Measurements from ENCODE around the gene ADARB2.
"Not testable (repeated sequence)": the region's sequence is repeated elsewhere in the genome, so short reads cannot be mapped to it uniquely, and the experiment has no call there.

Gene ADARB2

DNA sequence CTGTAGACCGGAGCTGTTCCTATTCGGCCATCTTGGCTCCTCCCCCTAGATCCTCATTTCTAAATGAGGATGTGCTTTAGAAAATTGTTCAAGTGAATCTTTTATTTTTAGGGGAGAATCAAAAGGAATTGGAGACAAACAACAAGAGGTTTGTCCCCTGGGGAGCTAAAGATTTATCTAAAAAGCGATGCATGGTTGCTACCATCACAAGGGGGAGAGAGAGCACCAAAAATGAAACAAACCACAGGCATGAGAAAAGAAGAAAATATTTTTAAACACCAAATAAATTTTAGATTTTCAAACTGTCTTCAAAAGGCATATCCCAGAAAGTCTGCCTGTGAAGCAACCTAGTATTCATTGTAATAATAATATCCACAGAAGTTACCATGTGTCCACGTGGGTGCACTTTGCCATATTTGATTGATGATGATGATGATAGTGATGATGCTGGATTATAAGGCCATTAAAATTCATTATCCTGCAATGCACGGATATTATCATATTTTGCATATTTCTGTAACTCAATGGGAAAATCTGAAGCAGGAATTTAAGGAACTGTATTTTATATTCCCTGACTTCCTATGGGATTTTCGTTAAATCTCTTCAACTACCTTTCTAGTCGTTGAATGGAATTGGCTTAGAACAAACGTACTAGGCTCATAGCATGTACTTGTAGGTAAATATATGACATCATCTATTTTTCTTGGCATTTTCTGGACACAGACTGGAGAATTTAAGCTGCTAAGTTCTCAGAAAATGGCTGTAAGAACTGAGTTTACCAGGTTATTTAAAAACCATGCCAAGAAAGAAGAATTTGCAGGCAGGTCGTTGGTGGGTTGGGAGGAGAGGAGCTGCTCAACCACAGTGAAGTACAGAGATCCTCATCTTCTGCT, 509.6 kb downstream of the ADARB2 start:
- in situ Hi-C loops (cut with MboI; ENCODE audit: low sequenced_read_pairs): no loop called here
- DNase-seq (ENCODE audit: low spot score in 2 of 2): no peak
- Histone ChIP-seq H3K9me3 (no peaks in the 10 kb centered on the region), H3K27me3 (ENCODE audit: low read depth) (no peaks in the 10 kb centered on the region), H3K4me1 (no peaks in the 10 kb centered on the region), H3K4me3 (no peak overlapping the region), H3K36me3 (replicated peaks) (no peaks in the 10 kb centered on the region)

DNA sequence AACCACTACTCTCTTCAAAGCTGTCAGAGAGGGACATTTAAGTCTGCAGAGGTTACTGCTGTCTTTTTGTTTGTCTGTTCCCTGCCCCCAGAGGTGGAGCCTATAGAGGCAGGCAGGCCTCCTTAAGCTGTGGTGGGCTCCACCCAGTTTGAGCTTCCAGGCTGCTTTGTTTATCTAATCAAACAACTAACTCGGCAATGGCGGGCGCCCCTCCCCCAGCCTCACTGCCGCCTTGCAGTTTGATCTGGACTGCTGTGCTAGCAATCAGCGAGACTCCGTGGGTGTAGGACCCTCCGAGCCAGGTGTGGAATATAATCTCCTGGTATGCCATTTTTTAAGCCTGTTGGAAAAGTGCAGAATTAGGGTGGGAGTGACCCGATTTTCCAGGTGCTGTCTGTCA, 510.4 kb downstream of the ADARB2 start:
- H3K4me1 ChIP-seq; in situ Hi-C loops (cut with MboI; ENCODE audit: low sequenced_read_pairs); H3K27me3 ChIP-seq (ENCODE audit: low read depth); H3K36me3 ChIP-seq (replicated peaks); H3K4me3 ChIP-seq; H3K9me3 ChIP-seq: not testable (repeated sequence)
- peak in 1 of 2 experiments; percentile 43 for DNase-seq (ENCODE audit: low spot score in 2 of 2)

DNA sequence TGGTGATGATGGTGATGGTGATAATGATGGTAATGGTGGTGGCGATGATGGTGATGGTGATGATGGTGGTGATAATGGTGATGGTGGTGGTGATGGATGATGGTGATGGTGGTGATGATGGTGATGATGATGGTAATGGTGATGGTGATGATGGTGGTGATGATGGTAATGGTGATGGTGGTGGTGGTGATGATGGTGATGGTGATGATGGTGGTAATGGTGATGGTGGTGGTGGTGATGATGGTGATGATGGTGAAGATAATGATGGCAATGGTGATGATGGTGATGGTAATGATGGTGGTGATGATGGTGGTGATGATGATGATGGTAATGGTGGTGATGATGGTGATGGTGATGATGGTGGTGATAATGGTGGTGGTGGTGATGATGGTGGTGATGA, 517.5 kb downstream of the ADARB2 start:
- DNase-seq (ENCODE audit: low spot score in 2 of 2); in situ Hi-C loops (cut with MboI; ENCODE audit: low sequenced_read_pairs); H3K27me3 ChIP-seq (ENCODE audit: low read depth); H3K4me3 ChIP-seq; H3K36me3 ChIP-seq (replicated peaks); H3K4me1 ChIP-seq; H3K9me3 ChIP-seq: not testable (repeated sequence)

DNA sequence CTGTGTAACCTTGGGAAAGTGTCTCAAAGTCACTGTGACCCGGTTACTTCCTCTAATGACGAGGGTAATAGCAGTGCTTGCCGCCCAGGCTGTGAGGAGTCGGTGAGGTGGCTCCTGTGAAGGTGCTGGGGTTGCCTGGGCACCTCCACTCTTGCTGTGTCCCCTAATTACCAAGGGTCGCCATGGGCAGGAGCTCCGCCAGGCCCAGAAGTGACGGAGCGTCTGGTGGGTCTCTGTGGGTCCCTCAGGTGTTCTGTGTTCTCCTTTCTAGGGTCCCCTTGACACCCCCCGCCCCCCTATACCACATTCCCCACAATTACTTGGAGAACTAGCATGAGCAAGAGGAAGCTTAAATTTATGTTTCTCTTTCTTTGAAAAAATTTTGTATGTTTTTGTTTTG, 519.7 kb downstream of the ADARB2 start:
- Histone ChIP-seq H3K4me1 (no peaks in the 10 kb centered on the region), H3K4me3 (no peak overlapping the region), H3K9me3 (no peaks in the 10 kb centered on the region; the same call in 1 of the 2 replicates), H3K36me3 (replicated peaks) (no peaks in the 10 kb centered on the region), H3K27me3 (ENCODE audit: low read depth) (no peaks in the 10 kb centered on the region)
- no peak for DNase-seq (ENCODE audit: low spot score in 2 of 2)
- in situ Hi-C loops (cut with MboI; ENCODE audit: low sequenced_read_pairs): no loop called here

DNA sequence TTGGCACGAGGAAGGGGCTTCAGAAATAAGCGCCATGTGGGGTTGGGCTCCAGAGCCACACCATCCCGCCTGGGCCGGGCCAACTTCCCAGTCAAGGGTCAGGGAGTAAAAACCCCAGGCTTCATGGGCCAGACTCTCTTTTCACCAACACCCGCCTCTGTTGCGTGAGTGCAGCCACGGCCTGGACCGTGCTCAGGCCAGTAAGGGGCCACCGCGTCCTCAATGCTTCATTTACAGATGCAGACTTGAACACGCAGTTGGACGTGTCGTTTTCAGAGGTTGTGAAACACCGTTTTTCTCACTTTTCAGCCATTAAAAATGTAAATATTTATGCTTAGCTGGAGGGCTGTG, 520.1 kb downstream of the ADARB2 start:
- H3K4me1 ChIP-seq: no peaks in the 10 kb centered on the region
- DNase-seq (ENCODE audit: low spot score in 2 of 2): no peak
- H3K4me3 ChIP-seq: no peak overlapping the region
- no peaks in the 10 kb centered on the region for H3K27me3 ChIP-seq (ENCODE audit: low read depth)
- no peaks in the 10 kb centered on the region for H3K36me3 ChIP-seq (replicated peaks)
- in situ Hi-C loops (cut with MboI; ENCODE audit: low sequenced_read_pairs): no loop called here
- H3K9me3 ChIP-seq: no peaks in the 10 kb centered on the region; the same call in 1 of the 2 replicates

DNA sequence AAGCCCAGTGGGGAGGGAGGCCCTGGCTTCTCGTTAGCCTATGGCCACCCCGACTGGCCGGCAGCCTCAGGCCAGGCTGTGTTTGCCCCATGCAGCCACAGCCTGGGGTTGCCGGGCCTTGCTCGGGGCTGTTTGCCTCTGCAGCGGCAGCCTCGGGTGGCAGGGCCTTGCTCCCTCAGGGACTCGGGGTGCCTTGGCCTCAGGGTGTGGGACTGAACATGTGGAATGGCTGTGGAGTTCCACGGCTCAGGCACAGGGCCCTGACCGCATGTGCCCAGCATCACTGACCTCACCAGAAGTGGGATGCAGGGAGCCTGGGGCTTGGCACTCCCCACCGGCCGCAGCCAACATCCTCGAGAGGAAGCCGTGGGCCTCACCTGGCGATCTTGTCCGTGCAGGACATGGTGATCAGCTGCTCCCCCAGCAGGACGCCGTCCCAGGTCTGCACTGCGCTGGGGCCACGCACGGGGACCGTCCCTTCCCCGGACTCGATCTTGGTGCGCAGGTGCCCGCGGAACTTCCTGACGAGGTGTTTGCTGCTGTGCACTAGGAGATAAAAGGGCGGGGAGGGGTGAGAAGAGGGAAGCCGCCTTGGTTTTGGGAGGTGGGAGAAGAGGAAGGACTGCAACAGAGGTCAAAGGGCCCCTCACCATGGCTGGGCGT, 520.6 kb downstream of the ADARB2 start:
- no peaks in the 10 kb centered on the region; the same call in 1 of the 2 replicates for H3K9me3 ChIP-seq
- DNase-seq (ENCODE audit: low spot score in 2 of 2): no peak
- H3K36me3 ChIP-seq (replicated peaks): no peaks in the 10 kb centered on the region
- in situ Hi-C loops (cut with MboI; ENCODE audit: low sequenced_read_pairs): no loop called here
- H3K27me3 ChIP-seq (ENCODE audit: low read depth): no peaks in the 10 kb centered on the region
- no peaks in the 10 kb centered on the region for H3K4me1 ChIP-seq
- no peak overlapping the region for H3K4me3 ChIP-seq

DNA sequence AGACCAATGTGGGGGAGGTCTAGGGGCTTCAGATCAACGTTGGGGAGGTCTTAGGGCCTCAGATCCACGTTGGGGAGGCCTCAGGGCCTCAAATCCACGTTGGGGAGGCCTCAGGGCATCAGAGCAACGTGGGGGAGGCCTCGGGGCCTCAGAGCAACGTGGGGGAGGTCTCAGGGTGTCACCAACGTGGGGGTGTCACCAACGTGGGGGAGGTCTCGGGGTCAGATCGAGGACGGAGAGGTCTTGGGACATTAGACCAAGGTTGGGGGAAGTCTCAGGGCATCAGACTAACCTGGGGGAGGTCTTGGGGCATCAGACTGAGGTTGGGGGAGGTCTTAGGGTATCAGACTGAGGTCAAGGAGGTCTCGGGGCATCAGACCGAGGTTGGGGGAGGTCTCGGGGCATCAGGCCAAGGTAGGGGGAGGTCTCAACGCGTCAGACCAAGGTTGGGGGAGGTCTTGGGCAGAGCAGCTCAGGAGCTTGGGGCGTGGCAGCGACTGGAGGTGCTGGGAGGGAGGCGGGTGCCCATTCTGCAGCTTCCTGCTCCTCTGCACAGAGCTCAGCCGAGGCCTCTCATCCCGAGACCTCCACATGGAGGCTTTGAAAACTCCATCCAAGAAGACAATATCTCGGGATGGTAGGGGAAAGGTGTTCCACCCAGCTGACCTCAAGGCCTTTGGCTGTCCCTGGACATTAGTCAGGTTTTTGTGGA, 521.3 kb downstream of the ADARB2 start:
- H3K27me3 ChIP-seq (ENCODE audit: low read depth): no peaks in the 10 kb centered on the region
- DNase-seq (ENCODE audit: low spot score in 2 of 2): no peak
- H3K36me3 ChIP-seq (replicated peaks): no peaks in the 10 kb centered on the region
- no peaks in the 10 kb centered on the region for H3K4me1 ChIP-seq
- H3K4me3 ChIP-seq: no peak overlapping the region
- in situ Hi-C loops (cut with MboI; ENCODE audit: low sequenced_read_pairs): no loop called here
- no peaks in the 10 kb centered on the region; the same call in 1 of the 2 replicates for H3K9me3 ChIP-seq

DNA sequence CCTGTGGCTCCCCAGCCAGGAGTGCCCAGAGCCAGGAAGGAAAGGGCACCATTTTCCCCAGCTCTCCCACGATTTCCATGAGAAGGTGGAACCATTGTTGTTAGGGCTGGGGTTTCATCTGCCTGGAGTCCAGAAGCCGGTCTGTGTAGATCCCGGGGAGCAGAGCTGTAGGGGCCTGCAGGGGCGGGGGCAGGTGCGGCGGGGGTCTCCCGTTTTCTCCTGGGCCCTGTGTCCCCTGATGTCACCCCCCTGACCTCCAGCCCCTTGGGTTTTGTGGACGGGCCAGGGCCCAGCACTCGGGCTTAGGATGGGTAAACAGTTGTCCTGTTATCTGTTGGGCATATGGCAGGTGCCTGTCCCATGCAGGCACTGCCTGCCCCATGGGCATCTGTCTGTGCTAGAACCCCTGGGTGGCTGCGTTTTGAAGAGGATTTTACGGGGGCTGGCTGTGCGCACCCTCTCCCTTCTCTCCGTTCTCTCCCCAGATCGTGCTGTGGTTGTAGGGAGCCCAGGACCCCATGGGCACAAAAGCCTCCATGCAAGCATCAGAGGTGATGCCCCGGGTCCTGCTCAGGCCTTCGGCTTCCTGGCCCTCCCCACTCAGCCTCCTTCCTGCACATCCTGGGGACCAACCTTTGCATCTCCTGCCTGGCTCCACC, 522.3 kb downstream of the ADARB2 start:
- Histone ChIP-seq H3K4me3 (no peak overlapping the region), H3K9me3 (no peaks in the 10 kb centered on the region), H3K36me3 (replicated peaks) (no peaks in the 10 kb centered on the region), H3K27me3 (ENCODE audit: low read depth) (no peaks in the 10 kb centered on the region), H3K4me1 (no peaks in the 10 kb centered on the region)
- in situ Hi-C loops (cut with MboI; ENCODE audit: low sequenced_read_pairs): no loop called here
- no peak for DNase-seq (ENCODE audit: low spot score in 2 of 2)

DNA sequence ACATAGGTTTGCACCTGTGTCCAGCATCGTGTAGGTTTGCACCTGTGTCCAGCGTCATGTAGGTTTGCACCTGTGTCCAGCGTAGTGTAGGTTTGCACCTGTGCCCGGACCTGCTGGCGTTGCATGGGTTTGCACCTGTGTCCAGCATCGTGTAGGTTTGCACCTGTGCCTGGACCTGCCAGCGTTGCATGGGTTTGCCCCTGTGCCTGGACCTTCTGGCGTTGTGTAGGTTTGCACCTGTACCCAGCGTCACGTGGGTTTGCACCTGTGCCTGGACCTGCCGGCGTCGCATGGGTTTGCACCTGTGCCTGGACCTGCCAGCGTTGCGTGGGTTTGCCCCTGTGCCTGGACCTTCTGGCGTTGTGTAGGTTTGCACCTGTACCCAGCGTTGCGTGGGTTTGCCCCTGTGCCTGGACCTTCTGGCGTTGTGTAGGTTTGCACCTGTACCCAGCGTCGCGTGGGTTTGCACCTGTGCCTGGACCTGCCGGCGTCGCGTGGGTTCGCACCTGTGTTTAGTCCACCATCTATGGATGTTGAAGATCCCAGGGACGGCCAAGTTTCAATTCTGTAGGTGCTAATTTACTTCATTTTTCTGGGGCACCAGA, 523.2 kb downstream of the ADARB2 start:
- Histone ChIP-seq H3K27me3 (ENCODE audit: low read depth) (no peaks in the 10 kb centered on the region), H3K36me3 (replicated peaks) (no peaks in the 10 kb centered on the region), H3K4me3 (no peak overlapping the region), H3K9me3 (no peaks in the 10 kb centered on the region), H3K4me1 (no peaks in the 10 kb centered on the region)
- in situ Hi-C loops (cut with MboI; ENCODE audit: low sequenced_read_pairs): no loop called here
- DNase-seq (ENCODE audit: low spot score in 2 of 2): no peak

DNA sequence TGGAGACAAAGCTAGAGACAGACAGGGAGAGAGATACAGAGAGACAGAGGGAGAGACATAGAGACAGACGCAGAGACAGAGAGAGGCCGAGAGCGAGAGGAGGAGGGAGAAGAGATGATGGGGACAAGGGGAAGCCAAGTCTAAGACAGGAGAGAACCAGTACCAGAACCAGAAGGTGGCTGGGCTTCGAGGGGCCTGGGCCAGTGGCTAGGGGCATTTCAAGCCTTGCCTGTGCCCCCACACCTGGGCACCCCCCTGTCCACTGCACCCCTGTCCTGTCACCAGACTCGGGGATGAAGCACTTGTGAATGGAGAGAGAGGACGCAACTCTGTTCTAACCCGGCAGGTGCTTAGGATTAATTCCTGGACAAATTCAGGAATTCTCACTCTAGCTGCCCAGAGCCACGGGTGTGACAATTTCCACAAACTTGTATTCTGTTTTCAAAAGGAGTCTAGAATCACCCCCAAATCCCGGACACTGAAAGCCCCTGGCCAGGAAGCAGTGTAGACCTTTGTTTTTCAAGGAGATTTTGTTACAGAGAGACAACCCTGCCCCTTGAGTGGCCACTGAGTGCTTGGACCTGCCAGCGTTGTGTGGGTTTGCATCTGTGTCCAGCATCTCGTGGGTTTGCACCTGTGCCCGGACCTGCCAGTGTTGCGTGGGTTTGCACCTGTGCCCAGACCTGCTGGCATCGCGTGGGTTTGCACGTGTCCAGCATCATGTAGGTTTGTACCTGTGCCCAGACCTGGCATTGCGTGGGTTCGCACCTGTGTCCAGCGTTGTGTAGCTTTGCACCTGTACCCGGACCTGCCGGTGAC, 523.9 kb downstream of the ADARB2 start:
- in situ Hi-C loops (cut with MboI; ENCODE audit: low sequenced_read_pairs): no loop called here
- H3K36me3 ChIP-seq (replicated peaks): no peaks in the 10 kb centered on the region
- no peak for DNase-seq (ENCODE audit: low spot score in 2 of 2)
- H3K4me3 ChIP-seq: no peak overlapping the region
- H3K4me1 ChIP-seq: no peaks in the 10 kb centered on the region
- no peaks in the 10 kb centered on the region for H3K27me3 ChIP-seq (ENCODE audit: low read depth)
- H3K9me3 ChIP-seq: no peaks in the 10 kb centered on the region

DNA sequence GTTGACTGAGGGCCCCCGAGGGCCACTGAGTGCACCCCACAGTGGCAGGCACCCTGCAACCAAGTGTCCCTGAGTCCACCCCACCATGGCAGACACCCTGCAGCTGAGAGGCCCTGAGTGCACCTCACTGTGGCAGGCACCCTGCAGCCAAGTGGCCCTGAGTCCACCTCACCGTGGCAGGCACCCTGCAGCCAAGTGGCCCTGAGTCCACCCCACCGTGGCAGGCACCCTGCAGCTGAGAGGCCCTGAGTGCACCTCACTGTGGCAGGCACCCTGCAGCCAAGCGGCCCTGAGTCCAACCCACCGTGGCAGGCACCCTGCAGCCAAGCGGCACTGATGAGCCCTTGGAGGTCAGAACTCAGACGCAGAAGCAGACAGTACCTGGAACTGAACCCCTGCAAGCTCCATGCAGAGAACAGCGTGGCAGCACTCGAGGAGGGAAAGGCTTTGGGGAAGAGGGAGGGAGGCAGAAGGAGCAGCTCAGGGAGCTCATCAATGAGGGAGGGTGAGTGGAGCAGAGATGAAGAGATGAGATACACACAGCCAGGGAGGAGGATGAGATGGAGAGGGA, 524.7 kb downstream of the ADARB2 start:
- Histone ChIP-seq H3K4me1 (no peaks in the 10 kb centered on the region), H3K27me3 (ENCODE audit: low read depth) (no peaks in the 10 kb centered on the region), H3K4me3 (no peak overlapping the region), H3K9me3 (no peaks in the 10 kb centered on the region), H3K36me3 (replicated peaks) (no peaks in the 10 kb centered on the region)
- no peak for DNase-seq (ENCODE audit: low spot score in 2 of 2)
- in situ Hi-C loops (cut with MboI; ENCODE audit: low sequenced_read_pairs): no loop called here

DNA sequence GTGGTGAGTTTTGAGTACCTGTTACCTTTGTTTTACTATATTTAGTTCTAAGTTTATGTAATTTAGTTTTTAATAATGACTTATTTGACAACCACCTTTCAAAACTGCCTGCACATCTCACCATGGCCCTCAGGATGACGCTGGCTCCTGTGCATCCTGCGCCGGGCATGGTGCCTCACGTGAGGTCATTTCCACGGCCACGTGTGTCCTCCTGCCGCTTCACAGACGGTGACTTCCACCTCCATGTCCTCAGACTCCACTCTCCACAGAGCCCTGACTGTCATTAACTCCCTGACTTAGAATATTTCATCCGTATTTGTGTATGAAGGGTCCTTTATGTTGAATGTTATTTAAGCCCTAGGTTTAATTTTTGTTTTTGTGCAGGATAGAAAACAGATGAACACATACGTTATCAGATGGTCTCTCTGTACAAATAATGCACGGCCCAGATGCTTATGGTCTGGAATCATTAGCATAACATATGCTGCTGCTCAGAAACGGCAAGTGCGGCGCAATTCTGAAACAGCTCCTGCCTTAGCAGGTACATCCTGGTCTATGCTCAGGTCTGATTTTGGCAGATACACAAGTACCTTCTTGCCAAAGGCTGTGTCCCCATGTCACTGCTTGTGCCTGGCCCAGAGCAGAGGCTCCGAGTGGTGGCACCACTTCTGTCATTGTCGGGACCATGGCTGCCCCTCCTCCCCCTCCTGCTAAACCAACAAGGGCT, 525.3 kb downstream of the ADARB2 start:
- H3K36me3 ChIP-seq (replicated peaks): no peaks in the 10 kb centered on the region
- no peaks in the 10 kb centered on the region for H3K27me3 ChIP-seq (ENCODE audit: low read depth)
- no peaks in the 10 kb centered on the region for H3K9me3 ChIP-seq
- in situ Hi-C loops (cut with MboI; ENCODE audit: low sequenced_read_pairs): no loop called here
- no peak for DNase-seq (ENCODE audit: low spot score in 2 of 2)
- H3K4me3 ChIP-seq: no peak overlapping the region
- H3K4me1 ChIP-seq: no peaks in the 10 kb centered on the region

Measured in HAP-1 (cell line).